CD4-positive, alpha-beta T cell treated with Interleukin-10 for 1 hour (primary cell): ENCODE results near the gene HOXB2.
"Not testable (repeated sequence)": the region's sequence is repeated elsewhere in the genome, so short reads cannot be mapped to it uniquely, and the experiment has no call there.

Experiments
- DNase-seq: peaks from one replicate; pipeline ENCODE4 v3.0.0-alpha.2; 2020

Gene HOXB2

DNA sequence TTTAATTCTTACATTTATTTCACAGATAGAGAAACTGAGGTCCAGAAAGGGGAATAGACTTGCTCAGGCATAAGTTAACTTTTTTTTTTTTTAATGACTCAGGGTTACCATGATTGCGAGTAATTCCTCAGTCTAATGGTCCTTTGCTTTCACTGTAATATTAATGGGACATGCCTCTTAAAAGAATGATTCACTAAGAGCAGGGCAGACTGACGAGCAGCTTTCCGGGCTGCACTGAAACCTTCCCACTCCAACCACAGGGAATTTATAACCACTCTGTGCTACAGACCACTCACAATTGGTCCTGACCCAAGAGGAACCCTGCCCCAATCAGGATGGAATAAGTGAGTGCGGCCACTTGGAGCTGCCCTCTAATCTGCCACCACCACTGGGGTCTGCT lies 5.7 kb downstream of the HOXB2 start:
- no peak for DNase-seq

DNA sequence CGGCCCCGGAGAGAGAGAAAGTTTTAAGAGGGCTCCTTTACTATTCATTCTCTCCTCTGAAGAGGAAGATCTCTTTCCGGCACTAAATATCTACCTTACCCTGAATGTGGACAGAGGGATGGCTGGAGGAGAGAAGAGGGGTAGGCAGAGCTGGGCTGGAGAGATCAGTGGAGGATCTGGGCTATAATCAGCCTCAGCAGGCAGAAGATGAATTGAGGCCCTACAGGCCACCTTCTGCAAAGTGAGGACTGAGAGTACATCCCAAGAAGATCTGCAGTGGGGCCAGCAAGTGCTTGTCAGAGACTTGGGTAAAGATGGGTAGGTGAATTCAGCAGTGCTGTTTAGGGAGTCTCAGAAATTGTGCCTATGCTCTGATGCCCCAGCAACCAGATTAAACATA lies 7.6 kb downstream of the HOXB2 start:
- no peak for DNase-seq

DNA sequence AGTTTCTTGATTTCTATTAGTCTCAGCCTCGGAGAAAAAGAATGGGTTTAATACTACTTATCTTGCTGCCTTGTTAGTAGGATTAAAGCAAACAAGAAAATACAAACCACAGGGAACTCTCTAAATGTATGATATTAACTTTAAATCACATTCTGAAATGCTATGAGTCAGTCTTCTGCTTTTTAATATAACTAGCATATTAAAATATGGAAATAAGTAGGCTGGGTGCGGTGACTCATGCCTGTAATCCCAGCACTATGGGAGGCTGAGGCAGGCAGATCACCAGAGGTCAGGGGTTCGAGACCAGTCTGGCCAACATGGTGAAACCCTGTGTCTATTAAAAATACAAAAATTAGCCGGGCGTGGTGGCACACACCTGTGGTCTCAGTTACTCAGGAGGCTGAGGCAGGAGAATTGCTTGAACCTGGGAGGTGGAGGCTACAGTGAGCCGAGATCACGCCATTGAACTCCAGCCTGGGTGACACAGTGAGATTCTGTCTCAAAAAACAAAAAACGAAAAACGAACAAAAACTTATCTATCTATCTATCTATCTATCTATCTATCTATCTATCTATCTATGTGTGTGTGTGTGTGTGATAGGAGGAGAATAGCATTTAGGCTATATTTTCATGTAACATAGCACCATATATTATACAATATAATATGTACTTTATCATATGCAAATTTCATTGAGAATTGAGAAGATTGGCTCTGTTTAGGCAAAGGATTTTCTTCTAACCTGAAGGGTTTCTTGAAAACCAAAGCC lies 8.9 kb downstream of the HOXB2 start:
- not testable (repeated sequence) for DNase-seq

DNA sequence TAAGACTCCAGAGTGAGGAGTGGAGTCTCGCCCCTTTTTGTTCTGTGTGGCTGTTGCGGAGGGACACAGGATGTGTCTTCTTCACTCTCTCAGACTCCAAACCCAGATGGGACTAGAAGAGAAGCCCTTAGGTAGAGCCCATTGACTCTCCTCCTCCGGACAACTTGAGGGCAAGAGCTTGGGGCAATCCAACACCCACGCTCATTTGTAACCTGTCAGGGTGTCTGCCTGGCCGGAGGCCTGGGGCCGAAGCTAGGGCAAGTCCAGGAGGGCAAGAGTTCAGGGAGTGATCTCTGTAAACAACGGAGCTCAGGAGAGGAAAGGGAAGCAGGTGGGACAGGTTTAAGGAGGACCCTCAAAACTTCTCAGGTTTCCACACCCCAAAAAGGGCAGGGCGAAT lies 12.6 kb downstream of the HOXB2 start:
- DNase-seq: no peak

DNA sequence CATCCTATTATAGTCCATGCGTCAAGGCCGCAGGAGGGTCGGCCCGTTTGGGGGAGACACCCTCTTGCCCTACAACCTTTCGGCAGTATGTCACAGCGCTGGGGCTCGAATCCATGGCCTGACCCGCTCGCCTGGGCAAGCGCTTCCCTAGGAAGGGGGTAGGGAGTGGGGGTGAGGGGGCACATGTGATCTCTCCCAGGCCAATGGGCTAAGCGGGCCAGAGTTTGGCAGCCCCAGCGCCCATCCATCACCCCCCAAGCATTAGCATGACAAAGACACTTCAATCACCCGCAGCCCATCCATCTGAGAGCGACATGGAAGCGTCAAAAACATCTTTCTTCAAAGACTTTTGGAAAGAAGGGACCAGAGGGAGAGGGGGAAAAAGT lies 14.0 kb downstream of the HOXB2 start, which contains the start of gene HOXB1:
HOXB1 (minus strand) TSS at position 125 of the 386 bp plus-strand sequence; CDS start at position 18, 107 bp downstream.
- DNase-seq: no peak

DNA sequence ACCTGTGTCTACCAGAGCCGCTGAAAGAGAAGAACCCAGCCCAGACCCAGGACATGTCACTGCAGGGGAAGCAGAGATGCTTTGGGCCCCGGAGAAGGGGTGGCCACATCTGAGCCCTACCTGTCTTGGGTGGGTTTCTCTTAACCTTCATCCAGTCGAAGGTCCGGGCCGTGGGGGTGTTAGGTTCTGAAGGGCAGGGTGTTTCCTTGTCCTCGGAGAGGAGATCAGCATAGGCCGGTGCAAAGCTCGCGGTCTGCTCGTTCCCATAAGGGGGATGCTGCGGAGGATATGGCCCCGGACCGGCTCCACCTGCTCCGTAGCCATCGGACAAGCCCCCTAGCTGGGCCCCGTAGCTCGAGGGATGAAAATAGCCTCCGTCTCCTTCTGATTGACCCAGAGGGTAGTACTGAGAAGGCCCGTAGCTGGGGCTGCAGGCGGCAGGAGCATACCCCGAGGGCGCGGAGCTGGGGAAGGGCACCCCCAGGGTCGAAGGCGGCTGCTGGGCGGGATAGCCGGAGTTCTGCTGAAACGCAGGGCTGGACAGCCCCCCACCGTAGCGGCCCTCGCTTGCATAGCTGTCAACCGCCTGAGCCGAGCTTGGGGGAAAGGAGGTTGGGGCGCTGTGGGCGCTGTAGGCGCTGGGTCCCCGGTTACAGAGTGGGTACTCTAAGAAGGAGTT lies 14.6 kb downstream of the HOXB2 start:
- DNase-seq: no peak

DNA sequence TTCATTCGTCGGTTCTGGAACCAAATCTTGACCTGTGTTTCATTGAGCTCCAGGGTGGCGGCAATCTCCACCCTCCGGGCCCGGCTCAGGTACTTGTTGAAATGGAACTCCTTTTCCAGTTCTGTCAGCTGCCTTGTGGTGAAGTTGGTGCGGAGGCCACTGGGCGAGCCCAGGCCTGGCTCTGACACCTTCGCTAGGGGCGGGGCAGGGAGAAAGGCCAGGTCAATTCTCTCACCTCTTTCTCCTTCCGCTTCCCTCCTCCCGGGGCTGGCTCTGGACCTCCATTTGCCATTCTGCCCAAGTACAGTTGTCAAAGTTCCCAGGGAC lies 15.3 kb downstream of the HOXB2 start:
- DNase-seq: no peak

DNA sequence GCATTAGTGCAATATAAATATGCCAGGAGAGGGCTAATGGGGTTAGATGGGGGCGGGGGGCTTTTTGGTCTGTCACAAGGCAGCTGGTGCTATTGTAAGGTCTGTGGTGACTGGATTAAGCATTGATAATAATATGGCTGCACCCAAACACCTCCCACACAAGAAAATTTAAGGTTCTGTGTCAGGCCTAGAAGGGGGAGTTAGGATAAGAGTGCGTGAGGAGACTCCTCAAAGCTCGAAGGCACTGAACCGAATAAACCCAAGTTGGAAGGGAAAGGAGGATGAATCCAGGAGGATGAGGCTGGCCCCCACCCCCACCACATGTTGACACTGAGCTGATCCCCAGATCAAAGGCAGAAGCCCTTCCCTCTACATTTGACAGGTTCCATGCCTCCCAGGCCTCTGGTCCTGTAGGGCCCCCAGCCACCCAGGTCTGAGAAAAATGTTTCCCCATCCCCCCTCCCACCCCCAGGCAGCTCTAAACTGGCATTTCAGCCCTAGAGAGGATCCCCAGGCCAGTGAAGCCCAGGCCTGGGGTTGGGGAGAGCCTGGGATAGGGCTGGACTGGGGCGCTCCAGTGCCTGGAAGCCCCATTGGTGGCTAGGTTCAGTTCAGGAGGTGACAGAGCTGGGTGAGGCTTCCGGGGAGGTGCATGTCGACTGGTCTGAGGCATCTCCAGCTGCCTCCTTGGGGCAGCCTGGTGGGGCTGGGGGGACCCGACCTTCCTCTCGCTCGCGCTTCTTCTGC lies 15.8 kb downstream of the HOXB2 start:
- DNase-seq: no peak

DNA sequence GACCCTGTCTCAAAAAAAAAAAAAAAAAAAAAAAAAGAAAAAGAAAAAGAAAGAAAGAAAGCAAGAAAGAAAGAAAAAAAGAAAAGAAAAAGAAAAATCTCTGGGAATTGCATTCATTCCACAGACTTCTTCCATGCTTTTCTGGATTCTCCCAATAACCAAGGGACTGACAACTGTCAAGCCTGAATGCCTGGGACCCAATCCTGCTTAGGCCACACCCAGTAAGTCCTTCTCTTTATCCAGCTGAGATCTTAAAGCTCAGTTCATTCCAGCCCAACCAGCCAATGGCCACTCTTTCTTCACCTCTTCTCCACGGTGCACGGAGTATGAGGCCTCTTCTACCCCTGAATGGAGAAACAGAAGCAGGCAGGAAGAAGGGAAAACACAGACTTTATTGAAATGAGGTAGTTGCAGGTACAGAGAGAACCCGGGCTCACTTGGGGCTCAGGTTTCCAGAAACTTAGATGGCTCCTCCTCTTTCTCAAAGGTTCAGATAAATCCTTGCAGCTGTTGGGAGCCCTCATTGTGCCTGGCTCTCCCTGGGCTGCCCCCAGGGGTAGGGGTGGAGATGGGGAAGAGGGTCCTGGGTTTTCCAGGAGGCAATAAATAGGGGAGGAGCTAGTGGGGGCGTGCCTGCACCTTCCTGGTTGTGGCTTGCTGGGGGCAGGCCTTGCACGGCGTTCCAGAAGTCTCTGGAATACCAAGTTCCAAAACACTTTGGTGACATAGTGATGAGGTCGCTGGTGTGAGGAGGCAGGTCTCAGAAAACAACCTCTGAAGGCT lies 16.6 kb downstream of the HOXB2 start:
- no peak for DNase-seq

DNA sequence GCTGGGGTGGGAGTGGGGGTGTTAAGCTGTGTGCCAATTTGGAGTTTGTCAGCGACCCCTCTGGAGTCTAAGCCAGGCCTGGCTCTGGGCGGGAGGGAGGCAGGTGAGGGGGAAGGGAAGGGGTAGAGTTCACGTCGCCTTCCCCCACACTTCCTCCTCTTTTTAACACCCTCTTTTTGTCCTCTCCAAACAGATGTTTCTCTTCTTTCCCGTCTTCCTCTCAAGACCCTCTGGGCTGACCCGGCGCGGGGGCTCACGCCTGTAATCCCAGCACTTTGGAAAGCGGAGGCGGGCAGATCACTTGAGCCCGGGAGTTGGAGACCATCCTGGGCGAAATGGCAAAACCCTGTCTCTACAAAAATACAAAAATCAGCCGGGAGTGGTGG lies 17.4 kb downstream of the HOXB2 start:
- DNase-seq: no peak

DNA sequence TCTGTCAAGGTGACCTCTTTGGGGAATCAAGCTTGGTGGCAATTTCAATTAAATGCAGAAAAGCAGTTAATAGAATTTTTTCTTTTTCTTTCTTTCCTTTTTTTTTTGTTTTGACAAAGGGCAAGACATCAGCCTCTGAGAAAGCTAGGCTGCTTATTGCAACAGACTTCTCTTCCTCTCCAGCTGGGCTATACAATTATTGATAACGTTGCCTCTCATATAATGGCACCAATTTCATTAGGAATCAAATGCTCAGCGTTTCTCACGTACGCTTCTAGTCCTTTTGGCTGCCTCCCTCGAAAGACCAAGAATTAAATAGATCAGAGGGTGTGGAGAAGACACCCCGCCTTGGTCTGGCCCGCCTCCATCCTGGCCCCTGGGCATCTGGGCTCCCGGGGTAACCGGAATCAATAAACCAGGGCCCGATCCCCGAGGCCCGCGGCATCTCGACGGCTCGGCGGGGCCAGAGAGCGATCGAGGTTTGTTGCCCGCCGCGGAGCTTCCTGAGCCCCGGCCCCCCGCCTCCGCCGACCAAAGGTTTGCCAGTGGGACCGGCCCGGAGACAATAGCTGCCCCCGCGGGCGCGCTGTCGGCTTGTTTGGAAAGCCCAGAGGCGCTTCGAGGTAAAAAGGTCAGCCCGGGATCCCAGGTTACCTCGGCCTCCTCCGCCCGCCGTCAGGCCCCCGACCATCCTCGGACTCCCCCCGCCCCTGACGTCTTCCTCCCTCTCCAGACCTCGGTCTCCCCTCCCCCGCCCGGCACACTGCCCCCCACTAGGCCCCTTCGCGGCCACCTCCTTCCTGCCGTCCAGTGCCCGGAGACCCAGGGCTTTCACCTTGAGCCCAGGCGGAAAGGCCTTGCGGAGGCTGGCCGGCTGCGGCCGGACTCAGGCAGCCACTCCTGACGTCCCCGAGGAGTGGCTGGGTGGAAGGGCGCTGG lies 18.0 kb downstream of the HOXB2 start:
- DNase-seq: no peak

DNA sequence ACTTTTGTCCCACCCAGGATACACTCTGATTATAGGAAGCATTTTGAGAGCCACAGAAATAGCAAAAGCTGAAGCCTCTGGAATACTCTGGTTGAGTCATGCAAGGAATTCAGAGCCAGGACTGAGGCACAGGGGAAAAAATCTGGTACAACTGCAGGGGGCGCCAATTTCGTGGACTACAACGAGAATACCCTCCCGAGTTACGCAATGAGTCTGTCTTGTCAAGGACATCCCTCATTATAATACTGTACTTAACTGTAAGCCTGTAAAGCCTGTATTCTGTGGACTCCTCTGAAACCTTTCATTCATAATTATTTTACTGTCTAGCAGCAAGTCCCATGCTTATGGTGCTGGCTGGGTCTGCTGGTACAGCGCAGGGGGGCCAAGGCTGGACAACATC lies 21.9 kb downstream of the HOXB2 start:
- no peak for DNase-seq

DNA sequence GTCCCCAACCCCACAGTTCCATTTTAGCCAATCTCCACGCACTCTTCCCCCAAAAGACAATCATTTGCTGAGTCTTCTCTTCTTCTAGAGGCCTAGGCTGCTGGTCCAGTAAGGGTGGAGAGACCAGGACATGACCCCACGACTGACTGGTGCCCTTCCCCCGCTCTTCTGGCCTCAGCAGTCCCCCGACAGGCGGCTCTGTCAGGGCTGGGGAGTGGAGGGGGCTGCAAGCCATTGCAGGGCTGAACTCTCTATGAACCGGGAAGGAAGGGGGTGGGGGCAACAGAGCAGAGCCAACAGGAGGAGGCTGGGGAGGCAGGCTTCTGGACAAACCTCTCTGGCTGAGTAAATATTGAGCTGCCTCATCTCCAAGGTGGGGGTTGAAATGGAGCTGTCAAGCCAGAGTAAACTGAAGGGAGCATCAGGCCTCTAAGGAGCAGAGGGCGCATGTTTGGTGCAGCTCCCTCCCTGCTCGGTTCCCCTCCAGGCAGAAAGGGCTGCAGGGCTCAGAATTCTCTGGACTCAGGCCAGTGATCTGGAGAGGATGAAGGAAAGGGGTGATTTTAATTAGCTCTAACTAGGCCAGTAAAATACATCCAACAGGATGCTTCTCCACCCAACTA lies 22.8 kb downstream of the HOXB2 start:
- no peak for DNase-seq

DNA sequence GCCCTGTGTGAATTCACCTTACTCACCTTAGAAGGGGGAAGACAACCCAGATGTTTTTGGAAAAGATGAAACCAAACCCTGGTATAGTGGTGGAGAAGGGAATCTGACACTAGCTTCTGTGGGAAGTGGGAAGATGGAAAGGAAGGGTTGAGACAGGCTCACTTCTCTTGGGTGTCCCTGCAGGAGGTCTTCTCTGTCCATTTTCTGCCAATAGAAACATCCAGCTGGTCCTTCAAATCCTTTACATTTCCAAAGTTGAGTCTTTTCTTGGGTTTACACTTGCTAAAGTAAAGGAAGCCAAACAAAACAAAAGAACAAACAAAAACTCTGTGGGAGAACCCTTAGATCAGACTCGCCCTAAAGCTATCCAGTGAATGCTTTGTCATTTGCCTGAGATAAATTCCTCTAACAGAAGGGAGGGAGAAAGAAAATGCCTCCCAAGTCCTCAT lies 24.3 kb downstream of the HOXB2 start:
- no peak for DNase-seq

DNA sequence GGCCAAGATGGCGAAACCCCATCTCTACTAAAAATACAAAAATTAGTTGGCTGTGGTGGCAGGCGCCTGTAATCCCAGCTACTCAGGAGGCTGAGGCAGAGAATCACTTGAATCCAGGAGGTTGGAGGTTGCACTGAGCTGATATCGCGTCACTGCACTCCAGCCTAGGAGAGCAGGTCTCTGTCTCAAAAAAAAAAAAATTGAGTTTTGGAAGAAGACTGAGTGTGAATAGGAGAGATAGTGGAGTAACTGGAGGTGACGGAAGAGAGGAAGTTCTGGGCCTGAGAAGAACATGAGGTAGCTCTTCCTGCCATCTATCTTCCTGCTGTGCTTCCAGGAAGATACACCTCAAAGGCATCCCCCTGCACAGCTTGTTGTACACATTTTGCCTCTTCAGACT lies 25.5 kb downstream of the HOXB2 start:
- no peak for DNase-seq

DNA sequence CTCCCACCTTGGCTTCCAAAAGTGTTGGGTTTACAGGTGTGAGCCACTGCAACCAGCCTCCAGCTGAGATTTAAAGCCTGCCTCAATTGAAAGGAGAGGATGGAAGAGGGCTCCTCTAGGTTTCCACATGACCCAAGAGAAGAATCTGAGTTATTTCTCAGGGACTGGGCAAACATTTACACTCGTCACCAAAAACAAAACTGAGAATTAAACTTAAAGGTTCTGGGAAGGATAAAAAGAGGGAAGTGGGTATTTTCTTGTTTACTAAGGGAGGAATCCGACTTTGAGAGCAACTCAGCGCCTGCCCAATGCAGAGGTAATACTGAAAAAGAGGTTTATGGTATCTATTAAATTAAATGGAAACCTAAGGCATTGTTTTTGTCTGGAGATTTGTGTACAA lies 27.4 kb downstream of the HOXB2 start:
- no peak for DNase-seq

DNA sequence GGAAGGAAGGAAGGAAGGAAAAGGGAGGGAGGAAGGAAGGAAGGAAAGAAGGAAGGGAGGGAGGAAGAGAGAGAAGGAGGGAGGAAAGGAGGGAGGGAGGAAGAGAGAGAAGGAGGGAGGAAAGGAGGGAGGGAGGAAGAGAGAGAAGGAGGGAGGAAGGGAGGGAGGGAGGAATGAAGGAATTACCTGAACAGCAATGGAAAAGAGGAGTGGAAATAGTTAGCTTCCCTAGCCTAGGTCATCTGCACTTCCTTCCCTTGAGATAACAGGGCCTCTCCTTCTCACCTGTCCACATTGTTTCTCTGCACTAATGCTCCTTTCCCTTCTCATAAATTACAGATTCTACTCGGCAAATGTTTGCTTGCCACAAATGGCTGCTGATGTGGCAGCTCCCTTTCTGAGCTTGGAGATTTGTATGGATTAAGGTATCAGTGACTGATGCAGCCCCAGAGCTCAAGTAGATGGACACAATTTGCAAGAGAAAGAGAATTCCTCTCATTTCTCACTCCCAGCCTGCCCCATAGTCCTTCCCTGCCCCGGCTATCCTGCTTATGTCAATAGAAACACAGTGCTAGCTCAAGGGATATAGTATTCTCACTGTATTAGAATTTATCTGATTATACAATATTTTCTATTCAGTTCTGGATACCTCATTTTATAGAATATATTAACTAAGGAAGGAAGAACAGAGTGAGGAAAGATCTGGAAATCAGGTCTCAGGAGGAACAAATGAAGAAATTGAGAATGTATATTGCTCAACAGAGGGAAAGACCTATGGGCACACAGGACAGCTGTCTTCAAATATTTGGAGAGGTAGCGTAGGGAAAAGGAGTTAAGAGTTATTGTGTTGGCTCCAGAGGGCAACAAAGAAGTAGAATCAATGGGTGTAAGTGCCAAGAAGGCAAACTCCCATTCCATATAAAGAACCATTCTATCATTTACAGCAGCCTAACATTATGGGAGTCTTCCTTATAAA lies 28.7 kb downstream of the HOXB2 start:
- no peak for DNase-seq

DNA sequence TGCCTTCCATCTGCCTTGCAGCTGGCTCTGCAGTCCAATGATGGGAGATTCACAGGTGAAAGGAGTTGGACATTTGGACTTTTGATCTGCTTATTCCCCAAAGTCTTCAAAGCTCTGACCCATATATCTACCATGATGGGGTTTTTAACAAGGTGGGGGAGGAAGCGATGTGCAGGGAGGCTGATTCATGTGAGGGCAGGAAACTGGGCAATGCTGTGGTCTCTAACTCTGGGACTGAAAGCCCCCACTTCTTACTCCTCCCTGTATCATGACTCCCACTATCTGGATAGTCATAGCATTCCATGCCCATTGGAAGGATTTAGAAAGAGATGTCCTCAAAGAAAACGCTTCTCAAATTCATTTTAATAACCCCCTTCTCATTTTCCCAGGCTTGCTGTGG lies 30.4 kb downstream of the HOXB2 start:
- DNase-seq: no peak

DNA sequence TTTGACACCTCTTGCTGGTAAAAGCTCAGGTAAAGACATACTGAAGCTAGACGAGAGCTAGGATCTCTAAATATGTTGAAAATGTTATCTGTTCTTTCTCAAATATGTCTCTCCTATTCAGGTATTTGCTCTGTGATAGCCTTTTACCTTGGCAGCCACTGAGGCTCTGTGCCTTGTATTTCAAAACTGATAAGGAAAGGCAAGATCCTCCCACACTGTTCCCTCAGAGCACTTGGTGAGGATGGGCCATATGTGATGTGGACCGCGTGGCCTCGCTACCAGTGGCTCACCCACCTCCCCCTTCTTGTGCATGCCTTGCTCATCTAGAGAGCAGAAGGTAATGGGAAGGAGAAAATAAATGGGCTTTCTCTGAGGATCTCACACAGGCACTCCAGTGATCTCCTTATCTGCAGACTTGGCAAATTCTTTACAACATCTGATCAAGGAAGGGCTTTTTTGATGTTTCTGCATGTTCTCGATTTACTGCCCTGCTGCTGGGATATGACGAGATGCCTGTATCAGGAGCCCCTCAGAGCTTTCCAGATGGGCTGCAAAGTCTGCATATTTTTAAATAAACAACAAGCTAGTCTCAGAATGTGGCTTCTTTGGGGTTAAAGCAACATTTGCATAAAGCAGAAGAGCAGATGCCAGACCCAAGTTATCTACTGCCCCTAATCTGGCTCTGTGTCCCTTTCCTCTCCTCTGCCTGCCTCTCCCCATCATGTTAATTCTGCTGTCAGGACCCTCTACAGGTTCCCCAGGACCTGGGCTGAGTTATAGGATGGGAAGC lies 31.0 kb downstream of the HOXB2 start:
- DNase-seq: no peak
